Measurements from ENCODE around the gene TNFRSF18. TPM values are rescaled to one million over a fixed set of nuclear protein-coding genes. Genes with fewer than 3 reads are reported as not detected.

TNFRSF18 gene
- total and polyA plus RNA-seq, 2 donors (not counting 3 experiments of a cell fraction or from before 2014, with no cell fraction given) = not detected

GRCh38 chr1:1164701-1165451 lies 41.5 kb downstream of the TNFRSF18 start:
- intact Hi-C loops (cut with micrococcal nuclease) (no loop called here), dilution Hi-C loops (cut with MboI; ENCODE audit: extremely low pct_ligation_motif_present, low sequenced_read_pairs) (no loop called here)
- Histone ChIP-seq H3K9ac (replicated peaks; ENCODE audit: extremely low read depth, insufficient read depth, low read length) (no peak overlapping the region), H3K79me2 (ENCODE audit: control insufficient read depth, insufficient read depth, low read length) (no peaks in the 10 kb centered on the region), H3K4me1 (ENCODE audit: control insufficient read depth, extremely low read depth, insufficient read depth, low read length) (no peaks in the 10 kb centered on the region), H3K9me3 (replicated peaks; ENCODE audit: control insufficient read depth, insufficient read depth, low read length) (no peaks in the 10 kb centered on the region), H3K27me3 (ENCODE audit: control insufficient read depth in 2 of 2, insufficient read depth in 2 of 2, low read length in 2 of 2) (no peaks in the 10 kb centered on the region), H3K4me2 (ENCODE audit: insufficient read depth, low read length) (no peak overlapping the region), H3K9me1 (replicated peaks; ENCODE audit: control insufficient read depth, extremely low read depth, insufficient read depth, low read length) (no peaks in the 10 kb centered on the region), H2AFZ (ENCODE audit: low read depth, low read length) (no peak overlapping the region), H3K4me3 (replicated peaks in 1 of 3; ENCODE audit: insufficient read depth in 1 of 3, low read depth in 1 of 3, low read length in 3 of 3) (no peak overlapping the region), H3K36me3 (ENCODE audit: control insufficient read depth in 2 of 2, extremely low read depth in 1 of 2, insufficient read depth in 2 of 2, low read length in 2 of 2) (no peaks in the 10 kb centered on the region), H3K27ac (ENCODE audit: insufficient read depth, low read depth, low read length) (no peak overlapping the region), H4K20me1 (replicated peaks; ENCODE audit: control insufficient read depth, extremely low read depth, insufficient read depth, low read length) (no peaks in the 10 kb centered on the region)
- no TSS peak for BruUV-seq (replicated peaks)
- ChIA-PET CTCF (interaction anchor here (1.3 kb wide), 1 partner anchor 42 kb away, joined by 3 read pairs; no protein-coding TSS in a partner anchor), POLR2A (no interaction called here)
- TF ChIP-seq GATA2 (IDR thresholded peaks at IDR 0.05; ENCODE audit: insufficient read depth, insufficient read length, low read depth, low read length) (no peak), POLR2AphosphoS5 (IDR thresholded peaks at IDR 0.05; ENCODE audit: insufficient read depth, low read depth, low read length) (no peak), JUN (IDR thresholded peaks at IDR 0.05; ENCODE audit: borderline replicate concordance, insufficient read depth, insufficient read length, low read depth) (no peak), EZH2 (IDR thresholded peaks at IDR 0.05; ENCODE audit: borderline replicate concordance, low read depth, low read length, severe bottlenecking) (peak; percentile 64)
- no peak for FAIRE-seq
- DNase-seq (ENCODE audit: low read depth, low spot score) = no peak

GRCh38 chr1:1164361-1164700 lies 42.1 kb downstream of the TNFRSF18 start:
- H3K9me3 ChIP-seq (replicated peaks; ENCODE audit: control insufficient read depth, insufficient read depth, low read length) = no peaks in the 10 kb centered on the region
- no peak overlapping the region for H3K27ac ChIP-seq (ENCODE audit: insufficient read depth, low read depth, low read length)
- H3K9ac ChIP-seq (replicated peaks; ENCODE audit: extremely low read depth, insufficient read depth, low read length) = no peak overlapping the region
- no peak overlapping the region for H3K4me2 ChIP-seq (ENCODE audit: insufficient read depth, low read length)
- dilution Hi-C loops (cut with MboI; ENCODE audit: extremely low pct_ligation_motif_present, low sequenced_read_pairs) = no loop called here
- no peaks in the 10 kb centered on the region for H3K79me2 ChIP-seq (ENCODE audit: control insufficient read depth, insufficient read depth, low read length)
- no peak overlapping the region for H3K4me3 ChIP-seq (replicated peaks in 1 of 3; ENCODE audit: insufficient read depth in 1 of 3, low read depth in 1 of 3, low read length in 3 of 3)
- intact Hi-C loops (cut with micrococcal nuclease) = no loop called here
- no TSS peak for BruUV-seq (replicated peaks)
- CTCF ChIA-PET = interaction anchor here (1.3 kb wide), 1 partner anchor 42 kb away, joined by 3 read pairs; no protein-coding TSS in a partner anchor
- TF ChIP-seq MYC (IDR thresholded peaks at IDR 0.05; ENCODE audit: low read depth, low read length) = no peak
- TF ChIP-seq POLR2A (IDR thresholded peaks at IDR 0.05; ENCODE audit: low read depth, low read length) = no peak
- no peak for TF ChIP-seq POLR2AphosphoS5 (IDR thresholded peaks at IDR 0.05; ENCODE audit: insufficient read depth, low read depth, low read length)
- TF ChIP-seq JUN (IDR thresholded peaks at IDR 0.05; ENCODE audit: borderline replicate concordance, insufficient read depth, insufficient read length, low read depth) = no peak
- no peak for TF ChIP-seq EZH2 (IDR thresholded peaks at IDR 0.05; ENCODE audit: borderline replicate concordance, low read depth, low read length, severe bottlenecking)
- TF ChIP-seq MAX (IDR thresholded peaks at IDR 0.05; ENCODE audit: insufficient read depth, insufficient read length) = no peak
- no peak for TF ChIP-seq FOS (IDR thresholded peaks at IDR 0.05; ENCODE audit: borderline replicate concordance, insufficient read depth, low read length)
- no peak for TF ChIP-seq GATA2 (IDR thresholded peaks at IDR 0.05; ENCODE audit: insufficient read depth, insufficient read length, low read depth, low read length)
- no peak for TF ChIP-seq CTCF (IDR thresholded peaks at IDR 0.05; ENCODE audit: extremely low read depth in 1 of 2, insufficient read depth in 1 of 2, low read depth in 1 of 2, low read length in 2 of 2)
- H3K36me3 ChIP-seq (ENCODE audit: control insufficient read depth in 2 of 2, extremely low read depth in 1 of 2, insufficient read depth in 2 of 2, low read length in 2 of 2) = no peaks in the 10 kb centered on the region
- no peaks in the 10 kb centered on the region for H3K4me1 ChIP-seq (ENCODE audit: control insufficient read depth, extremely low read depth, insufficient read depth, low read length)
- DNase-seq (ENCODE audit: low read depth, low spot score) (no peak), FAIRE-seq (no peak)
- H2AFZ ChIP-seq (ENCODE audit: low read depth, low read length) = no peak overlapping the region
- H4K20me1 ChIP-seq (replicated peaks; ENCODE audit: control insufficient read depth, extremely low read depth, insufficient read depth, low read length) = no peaks in the 10 kb centered on the region
- H3K9me1 ChIP-seq (replicated peaks; ENCODE audit: control insufficient read depth, extremely low read depth, insufficient read depth, low read length) = no peaks in the 10 kb centered on the region
- no peaks in the 10 kb centered on the region for H3K27me3 ChIP-seq (ENCODE audit: control insufficient read depth in 2 of 2, insufficient read depth in 2 of 2, low read length in 2 of 2)
- POLR2A ChIA-PET = no interaction called here

Data from endothelial cell of umbilical vein (primary cell).